Right ventricle myocardium inferior (tissue), 1 donor: ENCODE measurements around the gene RBM33. TPM values are rescaled to one million over a fixed set of nuclear protein-coding genes. Genes with fewer than 3 reads are reported as not detected.

Experiments used
- ATAC-seq: fragments of 200-7000 bp; cut with Tn5 transposase; one replicate; pipeline ENCODE4 v1.9.1; 2020; ENCODE audit warnings: mild to moderate bottlenecking, moderate library complexity
- DNase-seq: peaks from one replicate; pipeline ENCODE4 v3.0.0; 2021; ENCODE audit errors: missing footprints
- intact Hi-C: fragments of 100-400 bp; cut with DNase I; formaldehyde crosslinking; loops from one replicate; pipeline ENCODE4 v1.11.0; 2022
- total RNA-seq: library from RNA; stranded (reverse); fragmentation: NEBNext Ultra II Directional; extraction: Animal tissue kit (Norgen Biotek cat#: 25700); gene quantifications from one replicate; pipeline ENCODE4 v1.2.1, GENCODE V29; 2021
- donor health status: DM: no; HTN: yes; CAD: no; lungs with severe emphysema.

The RBM33 gene
- total RNA-seq, 1 donor from 2014 or later = 36.1 TPM

- ATAC-seq = peak; percentile 47
- intact Hi-C loops = loop anchor here (10.0 kb wide), 1 partner anchor 79 kb away; no protein-coding TSS in a partner anchor
- DNase-seq = no peak
Observed at GRCh38 chr7:155733582-155734444, 89.4 kb downstream of the RBM33 start.

GRCh38 chr7:155734445-155734809, 90.0 kb downstream of the RBM33 start:
- ATAC-seq (no peak), DNase-seq (no peak)
- intact Hi-C loops = loop anchor here (10.0 kb wide), 1 partner anchor 80 kb away; no protein-coding TSS in a partner anchor

- DNase-seq (no peak), ATAC-seq (no peak)
- intact Hi-C loops = loop anchor here (10.0 kb wide), 1 partner anchor 81 kb away; no protein-coding TSS in a partner anchor
Observed at GRCh38 chr7:155735442-155736115, 91.1 kb downstream of the RBM33 start.

- intact Hi-C loops = loop anchor here (10.0 kb wide), 1 partner anchor 83 kb away; no protein-coding TSS in a partner anchor
- DNase-seq (no peak), ATAC-seq (no peak)
Observed at GRCh38 chr7:155737590-155737989, 93.1 kb downstream of the RBM33 start.

- ATAC-seq (no peak), DNase-seq (no peak)
- intact Hi-C loops = loop anchor here (2.0 to 10.0 kb wide), 2 partner anchors 83 to 139 kb away; no protein-coding TSS in a partner anchor
Observed at GRCh38 chr7:155738104-155738503, 93.6 kb downstream of the RBM33 start.

GRCh38 chr7:155738652-155739537, 94.4 kb downstream of the RBM33 start:
- ATAC-seq (peak; percentile 67), DNase-seq (peak; percentile 88)
- intact Hi-C loops = loop anchor here (2.0 to 10.0 kb wide), 2 partner anchors 84 to 140 kb away; no protein-coding TSS in a partner anchor

GRCh38 chr7:155739538-155740143, 95.2 kb downstream of the RBM33 start:
- intact Hi-C loops = loop anchor here (2.0 to 10.0 kb wide), 2 partner anchors 85 to 141 kb away; no protein-coding TSS in a partner anchor
- ATAC-seq = no peak
- DNase-seq = no peak

- DNase-seq = no peak
- intact Hi-C loops = no loop called here
- ATAC-seq = no peak
Observed at GRCh38 chr7:155741082-155741481, 96.6 kb downstream of the RBM33 start.

- intact Hi-C loops = no loop called here
- no peak for ATAC-seq
- DNase-seq = peak; percentile 69
Observed at GRCh38 chr7:155741805-155742204, 97.3 kb downstream of the RBM33 start.

GRCh38 chr7:155743177-155743576, 98.7 kb downstream of the RBM33 start:
- intact Hi-C loops = no loop called here
- ATAC-seq (no peak), DNase-seq (no peak)

GRCh38 chr7:155744971-155745683, 100.7 kb downstream of the RBM33 start:
- ATAC-seq (no peak), DNase-seq (no peak)
- intact Hi-C loops = no loop called here

GRCh38 chr7:155745737-155746136, 101.3 kb downstream of the RBM33 start:
- intact Hi-C loops = no loop called here
- no peak for ATAC-seq
- no peak for DNase-seq

- no peak for DNase-seq
- intact Hi-C loops = no loop called here
- ATAC-seq = no peak
Observed at GRCh38 chr7:155746188-155746587, 101.7 kb downstream of the RBM33 start.

GRCh38 chr7:155747209-155747608, 102.7 kb downstream of the RBM33 start:
- ATAC-seq = no peak
- no peak for DNase-seq
- intact Hi-C loops = no loop called here

GRCh38 chr7:155749578-155749977, 105.1 kb downstream of the RBM33 start:
- intact Hi-C loops = no loop called here
- ATAC-seq (no peak), DNase-seq (no peak)

- intact Hi-C loops = loop anchor here (5.0 kb wide), 1 partner anchor 108 kb away; the partner anchor contains the start of gene RBM33
- DNase-seq (no peak), ATAC-seq (no peak)
Observed at GRCh38 chr7:155750255-155751125, 106.0 kb downstream of the RBM33 start.

GRCh38 chr7:155751409-155751808, 106.9 kb downstream of the RBM33 start:
- no peak for DNase-seq
- intact Hi-C loops = loop anchor here (5.0 kb wide), 1 partner anchor 109 kb away; the partner anchor contains the start of gene RBM33
- ATAC-seq = no peak
